Inferior parietal cortex (tissue), 1 donor: Measurements from ENCODE around the gene DNAI1.

Experiments
- DNase-seq: peaks from one replicate; pipeline ENCODE4 v3.0.0-alpha.2; 2016; ENCODE audit errors: extremely low spot score

Gene DNAI1

GRCh38 chr9:34541540-34541939 lies 82.9 kb downstream of the DNAI1 start:
- DNase-seq: no peak

DNA sequence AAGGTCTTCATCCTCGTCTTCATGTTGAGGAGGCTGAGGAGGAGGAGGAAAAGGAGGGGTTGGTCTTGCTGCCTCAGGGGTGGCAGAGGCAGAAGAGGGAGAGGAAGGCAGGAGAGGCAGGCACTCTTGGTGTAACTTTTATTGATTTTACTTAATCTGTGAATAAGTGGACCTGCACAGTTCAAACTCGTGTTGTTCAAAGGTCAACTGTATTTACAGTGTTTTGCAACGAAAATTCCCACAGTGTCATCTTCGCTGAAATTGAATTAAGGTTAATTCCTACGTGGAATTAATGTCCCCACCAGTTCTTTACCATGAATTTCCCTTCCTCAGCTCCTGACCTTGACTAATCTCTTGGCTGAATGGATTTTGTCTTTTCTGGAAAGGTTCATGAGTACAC lies 85.4 kb downstream of the DNAI1 start:
- no peak for DNase-seq

DNA sequence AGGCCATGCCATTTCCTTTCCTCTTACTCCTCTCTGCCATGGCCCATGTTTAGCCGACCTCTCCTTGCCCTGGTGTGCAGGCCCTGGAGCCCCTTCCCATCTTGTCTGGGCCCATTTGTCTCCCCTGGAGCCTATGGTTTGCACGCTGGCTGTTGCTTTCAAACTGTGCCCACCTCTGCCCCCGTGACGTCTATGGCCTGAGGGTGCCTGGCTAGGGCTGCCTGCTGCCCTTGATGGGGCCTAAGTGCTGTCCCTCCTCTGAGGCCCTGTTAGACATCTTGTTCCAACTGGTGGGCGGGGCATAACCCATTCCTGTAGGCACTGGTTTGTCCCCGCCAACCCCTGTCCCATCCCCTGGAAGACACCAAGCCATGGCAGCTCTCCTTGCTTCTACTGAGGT lies 86.9 kb downstream of the DNAI1 start:
- no peak for DNase-seq

- no peak for DNase-seq
These were observed 87.7 kb downstream of the DNAI1 start for GRCh38 chr9:34546102-34546833.

- peak; percentile 73 for DNase-seq
These were observed 88.5 kb downstream of the DNAI1 start for GRCh38 chr9:34546834-34547827.

DNA sequence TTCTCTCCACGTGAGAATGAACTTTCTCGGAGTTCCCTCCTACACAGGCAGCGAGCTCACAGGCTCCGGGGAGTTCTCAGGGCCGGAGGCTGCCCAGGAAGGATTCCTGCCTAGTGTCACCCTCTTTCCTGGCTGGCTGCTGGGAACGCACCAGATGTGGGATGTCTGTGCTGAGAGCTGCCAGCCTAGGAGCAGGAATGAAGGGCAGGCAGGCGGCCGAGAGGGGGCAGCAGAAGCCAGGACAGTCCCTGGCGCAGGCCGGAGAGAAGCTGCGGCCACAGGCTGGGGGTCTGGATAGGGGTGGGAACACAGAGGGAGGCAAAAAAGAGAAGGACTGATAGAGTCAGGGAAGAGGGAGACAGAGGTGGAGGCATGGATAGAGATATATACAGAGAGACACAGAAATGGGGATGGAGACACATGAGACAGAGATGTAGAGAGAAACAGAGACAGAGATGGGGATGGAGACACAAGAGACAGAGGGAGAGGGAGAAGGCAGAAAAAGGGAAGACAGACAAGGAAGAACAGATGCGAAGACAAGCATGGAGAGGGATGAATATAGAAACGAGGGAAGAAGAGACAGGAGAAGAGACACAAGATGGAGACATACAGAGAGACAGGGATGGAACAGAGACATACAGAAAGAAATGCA lies 89.5 kb downstream of the DNAI1 start:
- DNase-seq: peak; percentile 72

GRCh38 chr9:34549407-34549732 lies 90.8 kb downstream of the DNAI1 start:
- DNase-seq: no peak

DNA sequence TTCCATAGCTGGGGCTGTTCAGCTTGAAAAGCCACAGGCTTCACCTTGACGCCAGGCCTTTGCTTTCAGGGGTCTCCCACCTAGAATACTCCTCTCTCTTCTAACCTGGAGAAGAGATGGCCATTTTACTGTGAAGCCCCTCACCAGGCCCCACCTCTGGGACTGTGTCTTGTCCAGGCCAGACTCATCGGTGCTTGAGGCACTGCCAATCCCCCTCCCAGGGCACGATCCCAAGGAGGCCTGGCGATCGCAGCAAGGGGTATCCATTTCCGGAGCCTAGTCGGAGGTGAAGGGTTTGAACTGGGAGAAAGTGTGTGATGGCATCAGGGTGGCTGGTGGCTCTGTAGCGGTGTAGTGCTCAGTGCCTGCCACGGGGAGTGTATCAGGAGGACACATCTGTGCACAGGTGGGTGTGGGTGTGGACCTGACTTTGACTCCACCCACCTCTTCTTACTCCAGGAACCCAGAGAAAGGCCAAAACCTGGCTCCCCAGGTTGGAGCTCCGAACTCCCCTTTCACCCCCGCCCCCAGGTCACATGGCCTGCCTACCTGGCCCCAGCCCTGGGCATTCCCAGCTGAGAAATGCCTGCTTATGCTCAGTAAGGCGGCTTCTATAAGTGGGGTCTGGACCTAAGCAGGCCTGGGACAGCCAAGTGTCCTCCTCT lies 91.5 kb downstream of the DNAI1 start:
- DNase-seq: no peak

GRCh38 chr9:34550681-34551270 lies 92.2 kb downstream of the DNAI1 start:
- no peak for DNase-seq

DNA sequence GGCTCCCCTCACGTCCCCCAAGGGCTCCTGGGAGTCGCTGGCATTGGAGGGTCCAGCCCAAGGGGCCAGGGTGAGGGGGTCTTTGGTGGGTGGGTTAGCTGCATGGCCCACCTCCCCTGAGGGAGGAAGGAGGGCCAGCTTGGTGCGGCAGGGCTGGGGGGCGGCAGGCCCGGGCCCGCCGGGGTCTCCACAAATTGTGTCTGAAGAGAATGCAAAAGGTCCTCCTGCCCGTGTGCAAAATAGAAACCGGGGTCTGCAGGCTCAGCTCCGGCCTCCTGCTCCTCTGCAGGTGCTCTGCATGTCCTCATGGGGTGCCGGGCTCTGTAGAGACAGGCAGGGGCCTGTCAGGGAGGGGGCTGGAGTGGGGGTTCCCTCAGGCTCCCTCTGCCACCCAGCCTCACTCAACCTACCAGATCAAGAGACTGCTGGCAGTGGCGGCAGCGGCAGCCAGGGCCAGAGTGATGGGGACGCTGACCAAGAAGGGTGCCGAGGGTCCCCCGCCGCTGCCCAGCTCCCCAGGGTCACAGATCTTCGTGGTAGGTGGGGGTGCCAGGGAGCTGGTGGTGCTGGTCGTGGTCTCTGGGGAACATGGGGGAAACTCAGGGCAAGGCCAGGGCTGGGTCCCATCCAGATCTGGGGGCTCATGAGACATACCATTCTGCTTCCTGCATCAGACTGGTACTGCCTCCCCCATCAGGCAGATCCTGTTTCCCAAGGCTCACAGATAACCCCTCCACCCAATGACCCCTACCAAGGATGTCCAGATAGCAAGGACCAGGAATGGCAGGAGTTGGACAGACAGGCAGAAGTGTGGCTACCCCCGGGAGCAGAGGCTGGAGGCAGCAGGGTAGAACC lies 93.4 kb downstream of the DNAI1 start:
- DNase-seq: no peak

GRCh38 chr9:34552606-34552981 lies 94.0 kb downstream of the DNAI1 start:
- DNase-seq: no peak

DNA sequence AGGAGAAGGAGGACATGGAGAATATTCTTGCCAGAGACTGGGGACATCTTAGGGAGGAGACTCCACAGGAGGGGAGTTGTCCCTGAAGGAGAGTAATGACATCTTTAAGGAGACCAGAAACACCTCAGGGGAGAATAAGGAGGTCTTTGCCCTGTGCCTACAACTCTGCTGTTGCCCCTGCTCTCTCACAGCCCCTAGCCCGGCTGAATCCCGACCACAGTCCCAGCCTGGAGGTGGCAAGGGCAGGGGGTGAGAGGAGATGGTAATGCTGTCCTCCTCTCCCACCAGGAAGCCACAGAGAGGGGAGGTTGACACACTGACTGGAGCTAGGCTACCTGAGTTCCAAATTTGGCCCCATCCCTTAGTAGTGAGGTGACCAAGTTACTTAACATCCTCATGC lies 94.4 kb downstream of the DNAI1 start:
- no peak for DNase-seq

DNA sequence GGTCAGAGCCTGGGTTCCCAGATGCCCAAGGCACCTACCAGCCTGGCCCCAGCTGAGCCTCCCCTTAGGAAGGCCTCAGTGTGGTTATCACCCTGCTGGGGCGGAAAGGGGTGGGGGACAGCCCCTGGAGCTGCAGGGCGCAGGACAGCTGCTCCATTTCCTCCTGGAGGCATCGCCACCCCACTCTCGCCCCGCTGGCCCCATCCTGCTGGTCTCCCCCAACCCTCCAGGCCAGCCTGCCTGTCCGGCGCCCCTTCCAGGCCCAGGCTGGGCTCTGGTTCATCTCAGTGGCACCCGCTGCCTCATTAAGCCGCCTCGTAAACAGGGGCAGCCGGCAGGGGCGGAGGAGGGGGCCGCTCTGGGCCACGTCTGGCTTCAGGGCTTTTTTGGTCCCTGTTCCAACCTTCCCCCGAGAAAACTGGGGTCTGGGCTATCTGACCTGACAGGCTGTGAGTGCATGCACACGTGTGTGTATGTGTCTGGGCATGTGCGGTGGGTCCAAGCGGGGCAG lies 95.0 kb downstream of the DNAI1 start:
- DNase-seq: no peak

- no peak for DNase-seq
These were observed 95.8 kb downstream of the DNAI1 start for GRCh38 chr9:34554211-34555001.

DNA sequence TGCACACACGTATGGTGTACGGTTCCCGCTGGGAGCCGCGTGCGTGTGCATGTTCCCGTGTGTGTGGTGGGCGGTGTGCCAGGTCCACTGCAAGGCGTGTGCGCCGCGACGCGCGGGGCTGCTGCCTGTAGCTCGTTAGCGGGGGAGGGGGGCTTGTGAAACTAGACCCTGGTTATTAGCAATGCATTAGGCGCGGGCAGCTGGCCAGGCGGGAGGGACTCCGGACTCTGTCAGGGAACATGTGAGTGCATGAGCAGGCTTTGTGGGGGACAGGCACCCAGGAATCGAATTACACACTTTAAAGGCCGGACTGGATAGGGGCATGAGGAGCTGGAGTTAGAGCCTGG lies 96.4 kb downstream of the DNAI1 start:
- DNase-seq: no peak

DNA sequence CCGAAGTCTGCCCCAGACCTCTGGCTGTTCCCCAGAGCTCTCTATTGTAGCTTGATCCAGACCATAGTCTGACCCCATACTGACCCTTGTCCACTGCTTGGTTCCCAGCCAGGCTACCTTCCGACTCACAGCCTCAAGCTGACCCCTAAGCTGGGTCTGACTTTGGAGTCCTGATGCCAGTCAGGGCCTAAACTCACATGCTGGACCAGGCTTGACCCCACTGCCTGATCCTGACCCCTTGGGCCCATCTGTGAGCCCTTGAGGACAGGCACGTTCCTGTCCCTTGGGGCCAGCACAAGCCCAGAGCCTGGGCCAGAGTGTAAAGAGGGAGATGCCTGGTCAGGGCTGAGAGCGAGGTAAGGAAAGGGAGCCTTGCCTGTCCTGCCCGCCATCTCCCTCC lies 96.9 kb downstream of the DNAI1 start:
- no peak for DNase-seq

GRCh38 chr9:34555936-34556525 lies 97.4 kb downstream of the DNAI1 start:
- no peak for DNase-seq

GRCh38 chr9:34556949-34557348 lies 98.3 kb downstream of the DNAI1 start:
- no peak for DNase-seq
